ENCODE data around the gene HTN3.
"Not testable (repeated sequence)": the region's sequence is repeated elsewhere in the genome, so short reads cannot be mapped to it uniquely, and the experiment has no call there.

DNA sequence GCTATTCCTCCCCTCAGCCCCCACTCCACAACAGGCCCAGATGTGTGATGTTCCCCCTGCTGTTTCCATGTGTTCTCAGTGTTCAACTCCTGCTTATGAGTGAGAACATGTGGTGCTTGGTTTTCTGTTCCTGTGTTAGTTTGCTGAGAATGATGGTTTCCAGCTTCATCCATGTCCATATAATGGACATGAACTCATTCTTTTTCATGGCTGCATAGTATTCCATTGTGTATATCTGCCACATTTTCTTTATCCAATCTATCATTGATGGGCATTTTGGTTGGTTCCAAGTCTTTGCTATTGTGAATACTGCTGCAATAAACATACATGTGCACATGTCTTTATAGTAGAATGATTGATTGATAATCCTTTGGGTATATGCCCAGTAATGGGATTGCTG, 11.7 kb downstream of the HTN3 start:
- TF ChIP-seq, protein P1, sequence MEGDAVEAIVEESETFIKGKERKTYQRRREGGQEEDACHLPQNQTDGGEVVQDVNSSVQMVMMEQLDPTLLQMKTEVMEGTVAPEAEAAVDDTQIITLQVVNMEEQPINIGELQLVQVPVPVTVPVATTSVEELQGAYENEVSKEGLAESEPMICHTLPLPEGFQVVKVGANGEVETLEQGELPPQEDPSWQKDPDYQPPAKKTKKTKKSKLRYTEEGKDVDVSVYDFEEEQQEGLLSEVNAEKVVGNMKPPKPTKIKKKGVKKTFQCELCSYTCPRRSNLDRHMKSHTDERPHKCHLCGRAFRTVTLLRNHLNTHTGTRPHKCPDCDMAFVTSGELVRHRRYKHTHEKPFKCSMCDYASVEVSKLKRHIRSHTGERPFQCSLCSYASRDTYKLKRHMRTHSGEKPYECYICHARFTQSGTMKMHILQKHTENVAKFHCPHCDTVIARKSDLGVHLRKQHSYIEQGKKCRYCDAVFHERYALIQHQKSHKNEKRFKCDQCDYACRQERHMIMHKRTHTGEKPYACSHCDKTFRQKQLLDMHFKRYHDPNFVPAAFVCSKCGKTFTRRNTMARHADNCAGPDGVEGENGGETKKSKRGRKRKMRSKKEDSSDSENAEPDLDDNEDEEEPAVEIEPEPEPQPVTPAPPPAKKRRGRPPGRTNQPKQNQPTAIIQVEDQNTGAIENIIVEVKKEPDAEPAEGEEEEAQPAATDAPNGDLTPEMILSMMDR (IDR thresholded peaks at IDR 0.05): not testable (repeated sequence)
- not testable (repeated sequence) for TF ChIP-seq POLR2A, POLR2AphosphoS5, EP300 (IDR thresholded peaks at IDR 0.05)

All from suprapubic skin (tissue), 4 donors.